HCT116 (cell line): ENCODE measurements around the gene ZNF429. TPM values are rescaled to one million over a fixed set of nuclear protein-coding genes. Genes with fewer than 3 reads are reported as not detected.
"Not testable (repeated sequence)": the region's sequence is repeated elsewhere in the genome, so short reads cannot be mapped to it uniquely, and the experiment has no call there.

Experiments used
- ATAC-seq: fragments of 200-7000 bp; cut with Tn5 transposase; 2 replicates; pipeline ENCODE4 v1.9.1; 2020; ENCODE audit warnings: mild to moderate bottlenecking, moderate library complexity
- BruUV-seq: library from RNA; stranded (reverse); fragments of 400-500 nt; replicated peaks from 2 replicates; lab custom pipeline; 2021; lab: Mats Ljungman, UMichigan
- CTCF ChIA-PET: fragments of 300-600 bp; sonication (Branson Sonifier 250); formaldehyde crosslinking; loops from one replicate; lab custom pipeline; 2021; ENCODE audit warnings: antibody characterized with exemption; lab: Charles Lee
- POLR2A ChIA-PET: fragments of 300-600, 350-600 bp; sonication (Branson Sonifier 250); formaldehyde crosslinking; loops from one replicate; lab custom pipeline; 2021; ENCODE audit warnings: antibody characterized with exemption; lab: Charles Lee
- RAD21 ChIA-PET, 2 experiments: fragments of 300-600 bp; sonication (Branson Sonifier 250); formaldehyde crosslinking; loops; one replicate each; lab custom pipeline; 2023; ENCODE audit warnings: low total read pairs in 2 of 2; ENCODE audit not compliant: uncharacterized antibody in 2 of 2, unreplicated experiment in 2 of 2, low non-redundant PET in 1 of 2; lab: Charles Lee
- DNase-seq: peaks from one replicate; pipeline ENCODE4 v3.0.0-alpha.2; 2010; ENCODE audit warnings: low read depth, low spot score
- H2AFZ ChIP-seq: fragments of 200-600 bp; shearing (Covaris generic), sonication (generic); 2 replicates; pipeline ENCODE4 v1.6.1; 2017; ENCODE audit warnings: low read depth, mixed run types, mixed read lengths, antibody characterized with exemption, low read length; ENCODE audit not compliant: poor library complexity, severe bottlenecking
- H3K27ac ChIP-seq: 2 replicates; pipeline ENCODE4 v1.5.1; 2012; ENCODE audit warnings: low read depth, low read length
- H3K27me3 ChIP-seq: fragments of 200-600 bp; sonication (generic); 2 replicates; pipeline ENCODE4 v1.6.1; 2016; ENCODE audit warnings: mixed run types, low read length, mixed read lengths; ENCODE audit not compliant: insufficient read depth
- H3K36me3 ChIP-seq, 2 experiments: fragments of 200-500 bp in 1 of 2; fragments of 200-600 bp in 1 of 2; sonication (Bioruptor generic) in 1 of 2; sonication (generic) in 1 of 2; 2 replicates each; pipeline versions ENCODE4 v1.5.1 to v1.6.1; 2014 to 2016; ENCODE audit warnings: low read length in 2 of 2, inconsistent platforms in 1 of 2, mixed read lengths in 1 of 2, mixed run types in 1 of 2; ENCODE audit not compliant: insufficient read depth in 2 of 2, control insufficient read depth in 1 of 2
- H3K4me1 ChIP-seq, 2 experiments: fragments of 200-600 bp in 1 of 2; sonication (generic) in 1 of 2; 2 replicates each; pipeline versions ENCODE4 v1.5.1 to v1.6.1; 2012 to 2017; ENCODE audit warnings: low read length in 2 of 2, inconsistent platforms in 1 of 2, mild to moderate bottlenecking in 1 of 2, mixed read lengths in 1 of 2, mixed run types in 1 of 2, moderate library complexity in 1 of 2; ENCODE audit not compliant: insufficient read depth in 2 of 2, control insufficient read depth in 1 of 2
- H3K4me2 ChIP-seq: fragments of 200-600 bp; sonication (generic); 2 replicates; pipeline ENCODE4 v1.6.1; 2017; ENCODE audit warnings: mixed run types, low read length, mixed read lengths
- H3K4me3 ChIP-seq, 2 experiments: fragments of 200-600 bp in 1 of 2; sonication (generic) in 1 of 2; replicated peaks in 1 of 2; 2 replicates each; pipeline ENCODE4 v1.5.1; 2011 to 2016; ENCODE audit warnings: low read length in 2 of 2, control low read depth in 1 of 2, low read depth in 1 of 2, mild to moderate bottlenecking in 1 of 2, mixed read lengths in 1 of 2, mixed run types in 1 of 2
- H3K79me2 ChIP-seq: fragments of 200-600 bp; sonication (generic); 2 replicates; pipeline ENCODE4 v1.6.1; 2017; ENCODE audit warnings: mild to moderate bottlenecking, mixed run types, low read length, moderate library complexity, mixed read lengths; ENCODE audit not compliant: insufficient read depth
- H3K9ac ChIP-seq: fragments of 200-600 bp; sonication (generic); 2 replicates; pipeline ENCODE4 v1.6.1; 2016; ENCODE audit warnings: low read length, mixed read lengths
- H3K9me2 ChIP-seq: fragments of 200-600 bp; sonication (generic), shearing (Covaris generic); 2 replicates; pipeline ENCODE4 v1.6.1; 2017; ENCODE audit warnings: mixed run types, mild to moderate bottlenecking, moderate library complexity; ENCODE audit not compliant: insufficient read depth
- H3K9me3 ChIP-seq, 2 experiments: fragments of 200-500 bp in 1 of 2; fragments of 200-600 bp in 1 of 2; sonication (Bioruptor generic) in 1 of 2; sonication (generic) in 1 of 2; 2 replicates each; pipeline ENCODE4 v1.6.1; 2014 to 2017; ENCODE audit warnings: low read length in 2 of 2, mixed read lengths in 2 of 2, inconsistent platforms in 1 of 2, low read depth in 1 of 2, mild to moderate bottlenecking in 1 of 2, mixed run types in 1 of 2, moderate library complexity in 1 of 2; ENCODE audit not compliant: control insufficient read depth in 1 of 2, insufficient read depth in 1 of 2
- H4K20me1 ChIP-seq: fragments of 200-600 bp; sonication (generic), shearing (Covaris generic); 2 replicates; pipeline ENCODE4 v1.6.1; 2017; ENCODE audit warnings: mixed run types, mild to moderate bottlenecking, moderate library complexity; ENCODE audit not compliant: insufficient read depth
- CBX3 ChIP-seq: IDR thresholded peaks from 2 replicates; pipeline ENCODE4 v1.6.1; 2012; ENCODE audit warnings: low read depth
- CTCF ChIP-seq, 3 experiments: fragments of 200-600 bp in 1 of 3; sonication (generic) in 1 of 3; IDR thresholded peaks in 2 of 3; conservative IDR thresholded peaks in 1 of 3; 2 replicates each; pipeline ENCODE4 v1.5.1; 2012 to 2017; ENCODE audit warnings: low read depth in 2 of 3, low read length in 2 of 3, antibody characterized with exemption in 1 of 3, borderline replicate concordance in 1 of 3, control low read depth in 1 of 3, mild to moderate bottlenecking in 1 of 3, mixed read lengths in 1 of 3, mixed run types in 1 of 3, moderate library complexity in 1 of 3; ENCODE audit not compliant: insufficient read depth in 1 of 3
- ELF1 ChIP-seq: IDR thresholded peaks from 2 replicates; pipeline ENCODE4 v1.6.1; 2012; ENCODE audit warnings: low read depth, borderline replicate concordance
- EZH2 ChIP-seq: fragments of 200-600 bp; sonication (generic); IDR thresholded peaks from 2 replicates; pipeline ENCODE4 v1.6.1; 2017; ENCODE audit warnings: antibody characterized with exemption, mixed run types
- EZH2phosphoT487 ChIP-seq: fragments of 200-600 bp; IDR thresholded peaks from 2 replicates; pipeline ENCODE4 v1.6.1; 2018; ENCODE audit warnings: antibody characterized with exemption, borderline replicate concordance
- POLR2AphosphoS5 ChIP-seq: IDR thresholded peaks from 2 replicates; pipeline ENCODE4 v1.6.1; 2011; ENCODE audit warnings: mild to moderate bottlenecking, low read depth, low read length, moderate library complexity
- RAD21 ChIP-seq: IDR thresholded peaks from 2 replicates; pipeline ENCODE4 v1.6.1; 2012; ENCODE audit warnings: low read depth, mild to moderate bottlenecking
- SRF ChIP-seq: IDR thresholded peaks from 2 replicates; pipeline ENCODE4 v1.6.1; 2012; ENCODE audit warnings: low read depth
- ZFX ChIP-seq: fragments of 450-650 bp; IDR thresholded peaks from 2 replicates; pipeline ENCODE4 v1.6.1; 2017
- intact Hi-C: fragments of 100-400 bp; cut with micrococcal nuclease; formaldehyde crosslinking; loops from 2 replicates; pipeline ENCODE4 v1.10.0; 2022
- total RNA-seq: library from RNA; stranded (reverse); gene quantifications from one replicate; pipeline ENCODE4 v1.2.1, GENCODE V29; 2021; ENCODE audit not compliant: unreplicated experiment
- TF ChIP-seq, protein P1 (sequence below): IDR thresholded peaks from 2 replicates; pipeline ENCODE4 v1.6.1; 2011; ENCODE audit warnings: mild to moderate bottlenecking, low read length, moderate library complexity; ENCODE audit not compliant: insufficient replicate concordance; ENCODE audit errors: extremely low read depth

ZNF429 gene
- total RNA-seq, 1 experiment from 2014 or later: 0.42 TPM

- TF ChIP-seq EZH2: no peak
These were observed 59.0 kb downstream of the ZNF429 start (continued) for GRCh38 chr19:21564406-21564805.

- intact Hi-C loops: no loop called here
- no peak overlapping the region for H3K4me2 ChIP-seq
- H3K27me3 ChIP-seq: no peaks in the 10 kb centered on the region
- no peaks in the 10 kb centered on the region for H3K79me2 ChIP-seq
- no peaks in the 10 kb centered on the region for H3K36me3 ChIP-seq
- TF ChIP-seq ELF1: no peak
- no peak for TF ChIP-seq EZH2
- TF ChIP-seq EZH2phosphoT487: no peak
- no peak for TF ChIP-seq CTCF (IDR thresholded peaks at IDR 0.05 in 2 of 3, conservative IDR thresholded peaks at IDR 0.05 in 1 of 3; ENCODE audit: borderline replicate concordance in 1 of 3, insufficient read depth in 1 of 3, low read depth in 2 of 3, low read length in 2 of 3)
- no peak for TF ChIP-seq SRF
- TF ChIP-seq, protein P1, sequence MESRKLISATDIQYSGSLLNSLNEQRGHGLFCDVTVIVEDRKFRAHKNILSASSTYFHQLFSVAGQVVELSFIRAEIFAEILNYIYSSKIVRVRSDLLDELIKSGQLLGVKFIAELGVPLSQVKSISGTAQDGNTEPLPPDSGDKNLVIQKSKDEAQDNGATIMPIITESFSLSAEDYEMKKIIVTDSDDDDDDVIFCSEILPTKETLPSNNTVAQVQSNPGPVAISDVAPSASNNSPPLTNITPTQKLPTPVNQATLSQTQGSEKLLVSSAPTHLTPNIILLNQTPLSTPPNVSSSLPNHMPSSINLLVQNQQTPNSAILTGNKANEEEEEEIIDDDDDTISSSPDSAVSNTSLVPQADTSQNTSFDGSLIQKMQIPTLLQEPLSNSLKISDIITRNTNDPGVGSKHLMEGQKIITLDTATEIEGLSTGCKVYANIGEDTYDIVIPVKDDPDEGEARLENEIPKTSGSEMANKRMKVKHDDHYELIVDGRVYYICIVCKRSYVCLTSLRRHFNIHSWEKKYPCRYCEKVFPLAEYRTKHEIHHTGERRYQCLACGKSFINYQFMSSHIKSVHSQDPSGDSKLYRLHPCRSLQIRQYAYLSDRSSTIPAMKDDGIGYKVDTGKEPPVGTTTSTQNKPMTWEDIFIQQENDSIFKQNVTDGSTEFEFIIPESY: no peak
- TF ChIP-seq POLR2AphosphoS5: no peak
- TF ChIP-seq ZFX: no peak
- TF ChIP-seq CBX3: no peak
- no peak for TF ChIP-seq RAD21
- TF ChIP-seq, all 23 proteins: peak for 0
- Histone ChIP-seq H2AFZ (no peak overlapping the region), H3K4me1 (no peaks in the 10 kb centered on the region), H3K4me3 (no peak overlapping the region), H4K20me1 (no peaks in the 10 kb centered on the region), H3K27ac (no peak overlapping the region), H3K9me2 (no peaks in the 10 kb centered on the region), H3K9ac (no peak overlapping the region), H3K9me3 (peaks cover 17 to 18% of the 10 kb centered on the region in 2 experiments; a peak in 2 of 4 replicates)
- ATAC-seq (no peak), DNase-seq (no peak)
- ChIA-PET RAD21 (no interaction called here), CTCF (no interaction called here), POLR2A (no interaction called here)
- no TSS peak for BruUV-seq
These were observed 60.7 kb downstream of the ZNF429 start for GRCh38 chr19:21566073-21566472.

GRCh38 chr19:21567806-21568205, 62.4 kb downstream of the ZNF429 start:
- H4K20me1 ChIP-seq, H3K4me2 ChIP-seq, CTCF ChIA-PET, H3K4me1 ChIP-seq, H3K4me3 ChIP-seq, H3K36me3 ChIP-seq, H2AFZ ChIP-seq, POLR2A ChIA-PET, H3K9ac ChIP-seq, DNase-seq, intact Hi-C loops, H3K79me2 ChIP-seq, H3K27me3 ChIP-seq, RAD21 ChIA-PET, BruUV-seq, H3K9me2 ChIP-seq, ATAC-seq, H3K27ac ChIP-seq: not testable (repeated sequence)
- peaks cover 30 to 36% of the 10 kb centered on the region in 2 experiments; a peak in 2 of 4 replicates for H3K9me3 ChIP-seq
